Vagina (tissue), 2 donors: ENCODE data around the gene SDCCAG8. TPM values are rescaled to one million over a fixed set of nuclear protein-coding genes. Genes with fewer than 3 reads are reported as not detected.

Experiments
- DNase-seq, 2 donors: peaks; one replicate each; pipeline ENCODE4 v3.0.0-alpha.2; 2017; ENCODE audit errors: extremely low spot score in 2 of 2
- H3K27ac ChIP-seq: fragments of 200-600 bp; sonication (generic); one replicate; pipeline ENCODE4 v1.5.1; 2019
- H3K27me3 ChIP-seq: fragments of 200-600 bp; sonication (generic); one replicate; pipeline ENCODE4 v1.5.1; 2019
- H3K36me3 ChIP-seq, 2 donors: fragments of 200-600 bp; sonication (generic); one replicate each; pipeline ENCODE4 v1.5.1; 2017 to 2019
- H3K4me1 ChIP-seq: fragments of 200-600 bp; sonication (generic); one replicate; pipeline ENCODE4 v1.5.1; 2019
- H3K4me3 ChIP-seq, 2 donors: fragments of 200-600 bp; sonication (generic); 1 replicate in 1 of 2; 2 replicates in 1 of 2; pipeline ENCODE4 v1.5.1; 2016 to 2019
- H3K9me3 ChIP-seq: fragments of 200-600 bp; sonication (generic); one replicate; pipeline ENCODE4 v1.5.1; 2019
- CTCF ChIP-seq, 3 experiments: fragments of 450-650 bp in 2 of 3; fragments of 200-600 bp in 1 of 3; sonication (generic) in 1 of 3; IDR thresholded peaks; one replicate each; pipeline ENCODE4 v1.5.1; 2017 to 2019; ENCODE audit warnings: antibody characterized with exemption in 3 of 3, mild to moderate bottlenecking in 2 of 3, moderate library complexity in 2 of 3
- POLR2A ChIP-seq, 2 donors: fragments of 450-650 bp; IDR thresholded peaks; one replicate each; pipeline ENCODE4 v1.6.1; 2017; ENCODE audit warnings: antibody characterized with exemption in 2 of 2, mild to moderate bottlenecking in 2 of 2, moderate library complexity in 2 of 2
- POLR2AphosphoS5 ChIP-seq, 2 donors: sonication (generic); formaldehyde crosslinking; IDR thresholded peaks; one replicate each; pipeline ENCODE4 v1.9.0; 2017; ENCODE audit warnings: antibody characterized with exemption in 2 of 2, mild to moderate bottlenecking in 2 of 2, low read depth in 1 of 2; ENCODE audit not compliant: insufficient read depth in 1 of 2
- intact Hi-C: fragments of 100-400 bp; cut with DNase I; formaldehyde crosslinking; loops from one replicate; pipeline ENCODE4 v1.15.1; 2023
- total RNA-seq: library from RNA; depleted of rRNA; stranded (reverse); fragments of >200 nt; gene quantifications from one replicate; pipeline ENCODE4 v1.2.3, GENCODE V29; 2016

SDCCAG8 gene
- total RNA-seq, 1 donor from 2014 or later, result 31.2 TPM

DNA sequence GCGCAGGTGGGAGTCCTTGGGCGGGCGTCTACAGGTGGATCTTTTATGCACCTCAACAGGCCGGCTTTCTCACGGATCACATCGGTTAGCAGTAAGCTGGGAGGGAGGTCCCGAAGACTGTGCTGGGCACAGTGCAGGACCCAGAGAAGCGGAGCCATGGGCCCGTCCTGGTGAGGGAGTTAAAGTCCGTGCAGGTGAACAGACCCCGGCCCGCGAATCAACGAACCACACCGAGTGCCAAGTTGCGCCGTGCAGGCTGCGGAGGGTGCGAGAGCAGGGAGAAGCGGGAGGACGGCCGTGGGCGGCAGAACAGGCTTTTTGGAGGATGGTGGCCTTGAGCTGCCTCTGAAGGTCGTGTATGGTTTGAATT lies 233.3 kb downstream of the SDCCAG8 start:
- Histone ChIP-seq H3K9me3 (no peaks in the 10 kb centered on the region), H3K36me3 (no peaks in the 10 kb centered on the region), H3K4me3 (no peak overlapping the region), H3K4me1 (no peaks in the 10 kb centered on the region), H3K27ac (no peak overlapping the region), H3K27me3 (no peaks in the 10 kb centered on the region)
- intact Hi-C loops, result no loop called here
- no peak for TF ChIP-seq POLR2AphosphoS5 (IDR thresholded peaks at IDR 0.05; ENCODE audit: insufficient read depth in 1 of 2, low read depth in 1 of 2)
- TF ChIP-seq CTCF (IDR thresholded peaks at IDR 0.05), result no peak
- no peak for TF ChIP-seq POLR2A (IDR thresholded peaks at IDR 0.05)
- DNase-seq, result no peak

GRCh38 chr1:243489681-243490546 lies 234.1 kb downstream of the SDCCAG8 start:
- peak overlapping the region; percentile 36 for H3K27ac ChIP-seq
- H3K4me3 ChIP-seq, result no peak overlapping the region
- no peaks in the 10 kb centered on the region for H3K27me3 ChIP-seq
- H3K4me1 ChIP-seq, result peaks cover 2% of the 10 kb centered on the region
- no peak for DNase-seq
- TF ChIP-seq POLR2AphosphoS5 (IDR thresholded peaks at IDR 0.05; ENCODE audit: insufficient read depth in 1 of 2, low read depth in 1 of 2), result no peak
- TF ChIP-seq CTCF (IDR thresholded peaks at IDR 0.05), result no peak
- TF ChIP-seq POLR2A (IDR thresholded peaks at IDR 0.05), result no peak
- no peaks in the 10 kb centered on the region for H3K9me3 ChIP-seq
- H3K36me3 ChIP-seq, result no peaks in the 10 kb centered on the region
- intact Hi-C loops, result no loop called here

DNA sequence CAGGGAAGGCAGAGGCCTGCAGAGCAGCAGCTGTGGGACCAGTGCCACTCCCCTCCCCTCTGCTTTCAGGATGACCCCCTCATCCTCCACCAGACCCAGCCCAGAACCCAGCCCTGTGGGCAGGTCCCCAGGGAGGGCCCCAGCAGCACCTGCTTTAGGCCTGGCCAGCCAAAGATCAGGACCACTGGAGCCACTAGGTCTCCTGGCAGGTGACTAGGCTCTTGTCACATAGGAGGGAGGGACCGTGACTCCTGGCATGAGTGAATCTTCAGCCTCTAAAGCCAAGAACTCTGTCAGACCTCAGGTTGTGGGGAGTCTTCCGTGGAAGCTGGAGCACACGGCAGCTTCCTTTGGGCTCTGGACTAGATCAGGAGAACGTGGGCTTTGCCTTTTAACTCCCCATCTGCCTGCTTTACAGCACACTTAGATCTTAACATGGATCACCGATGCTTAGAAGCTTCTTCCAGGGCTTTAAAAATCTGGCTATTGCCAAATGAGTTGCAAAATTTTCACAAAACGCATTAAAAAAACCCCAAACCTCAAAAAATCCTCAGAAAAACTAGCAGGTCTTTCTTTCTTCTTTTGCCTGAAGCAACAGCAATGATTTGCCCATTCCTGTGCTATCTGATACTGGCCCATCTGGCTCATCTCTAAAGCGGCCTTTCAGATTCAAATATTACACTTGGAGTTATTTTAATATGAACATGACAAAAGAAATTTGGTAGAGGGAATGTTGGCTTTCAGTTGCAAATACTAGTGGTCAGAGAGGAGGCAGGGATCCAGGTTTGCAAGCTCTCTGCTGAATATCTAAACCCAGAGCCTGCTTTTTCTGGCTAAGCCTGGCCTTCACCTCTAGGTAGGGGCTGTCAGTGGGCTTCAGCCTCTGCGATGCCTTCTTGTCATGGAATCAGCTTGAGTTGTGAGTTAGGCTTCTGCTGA lies 235.2 kb downstream of the SDCCAG8 start:
- Histone ChIP-seq H3K27ac (peak overlapping the region; percentile 36), H3K9me3 (no peaks in the 10 kb centered on the region), H3K36me3 (no peaks in the 10 kb centered on the region), H3K27me3 (no peaks in the 10 kb centered on the region), H3K4me3 (no peak overlapping the region), H3K4me1 (peaks cover 12% of the 10 kb centered on the region)
- no peak for DNase-seq
- no peak for TF ChIP-seq CTCF (IDR thresholded peaks at IDR 0.05)
- TF ChIP-seq POLR2A (IDR thresholded peaks at IDR 0.05), result no peak
- TF ChIP-seq POLR2AphosphoS5 (IDR thresholded peaks at IDR 0.05; ENCODE audit: insufficient read depth in 1 of 2, low read depth in 1 of 2), result no peak
- intact Hi-C loops, result no loop called here

DNA sequence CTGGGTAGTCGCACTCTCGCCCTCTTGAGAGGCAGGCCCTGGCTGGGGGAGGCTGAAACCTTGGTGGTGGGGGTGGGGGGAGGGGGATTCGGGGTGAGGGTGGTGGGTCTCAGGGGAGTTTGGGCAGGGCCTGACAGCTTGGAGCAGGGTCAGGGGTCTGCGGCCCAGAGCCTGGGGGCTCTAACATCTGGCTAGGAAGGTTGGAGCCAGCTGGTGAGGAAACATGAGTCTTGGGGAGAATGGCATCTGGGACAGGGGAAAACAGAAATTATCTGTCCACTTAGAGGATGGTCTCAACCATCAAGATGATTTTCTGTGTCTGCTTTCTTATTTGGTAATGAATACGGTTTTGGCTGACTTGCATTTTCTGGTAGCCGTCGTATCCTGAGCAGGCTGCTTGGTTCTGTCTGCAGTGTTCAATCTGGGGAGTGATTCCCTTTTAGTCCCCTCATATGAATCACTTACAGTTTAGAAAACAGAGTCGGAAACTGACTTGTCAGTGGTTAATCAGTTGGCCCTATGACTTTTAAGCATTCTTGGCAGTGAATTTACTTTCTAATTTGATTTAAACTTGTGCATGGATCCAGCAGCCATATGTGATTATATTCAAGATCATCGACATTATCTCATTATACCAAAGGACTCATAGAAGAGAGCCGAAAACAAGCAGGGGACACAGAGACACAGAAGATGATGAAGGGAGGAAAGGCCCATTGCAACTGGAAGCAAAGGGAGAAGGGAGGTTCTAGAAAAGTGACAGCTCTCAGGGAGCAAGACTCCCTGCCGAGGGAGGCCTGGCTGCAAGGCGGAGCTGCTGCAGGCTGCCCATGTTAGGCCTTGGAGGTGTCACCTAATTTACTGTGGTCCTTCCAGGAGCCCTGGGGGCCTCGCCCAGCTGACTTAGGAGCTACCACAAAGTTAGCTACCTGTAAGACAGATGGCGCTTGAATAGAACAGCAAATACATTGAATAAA lies 237.6 kb downstream of the SDCCAG8 start:
- peaks cover 12% of the 10 kb centered on the region for H3K4me1 ChIP-seq
- intact Hi-C loops, result no loop called here
- peak; percentile 16 to 60 for DNase-seq
- no peak overlapping the region for H3K4me3 ChIP-seq
- H3K36me3 ChIP-seq, result no peaks in the 10 kb centered on the region
- no peak for TF ChIP-seq CTCF (IDR thresholded peaks at IDR 0.05)
- no peak for TF ChIP-seq POLR2AphosphoS5 (IDR thresholded peaks at IDR 0.05; ENCODE audit: insufficient read depth in 1 of 2, low read depth in 1 of 2)
- no peak for TF ChIP-seq POLR2A (IDR thresholded peaks at IDR 0.05)
- no peaks in the 10 kb centered on the region for H3K9me3 ChIP-seq
- no peaks in the 10 kb centered on the region for H3K27me3 ChIP-seq
- H3K27ac ChIP-seq, result no peak overlapping the region
